Mesothelial cell of epicardium (in vitro differentiated cells): ENCODE results near the gene CCDC14. TPM values are rescaled to one million over a fixed set of nuclear protein-coding genes. Genes with fewer than 3 reads are reported as not detected.
A peak's percentile ranks its signal among the peaks of the same experiment; 100 is the strongest.
"Not testable (repeated sequence)": the region's sequence is repeated elsewhere in the genome, so short reads cannot be mapped to it uniquely, and the experiment has no call there.

Source experiments
- DNase-seq, 2 experiments: peaks; one replicate each; pipeline ENCODE4 v3.0.0; 2021; ENCODE audit warnings: low spot score in 2 of 2; ENCODE audit not compliant: unreplicated experiment in 2 of 2
- H3K27ac Mint-ChIP-seq: 2 replicates; pipeline ENCODE4 v1.8.0; 2021; ENCODE audit warnings: mixed read lengths
- H3K27me3 Mint-ChIP-seq: 2 replicates; pipeline ENCODE4 v1.8.0; 2021; ENCODE audit warnings: low read depth, mixed read lengths
- H3K36me3 Mint-ChIP-seq: 2 replicates; pipeline ENCODE4 v1.8.0; 2021; ENCODE audit warnings: mixed read lengths
- H3K4me1 Mint-ChIP-seq: 2 replicates; pipeline ENCODE4 v1.8.0; 2021; ENCODE audit warnings: mixed read lengths
- H3K4me3 Mint-ChIP-seq: 2 replicates; pipeline ENCODE4 v1.8.0; 2021; ENCODE audit warnings: mild to moderate bottlenecking, moderate library complexity, mixed read lengths
- H3K9me3 Mint-ChIP-seq: 2 replicates; pipeline ENCODE4 v1.8.0; 2021; ENCODE audit warnings: mixed read lengths
- CTCF ChIP-seq: fragments of 200-600 bp; sonication (generic); IDR thresholded peaks from one replicate; pipeline ENCODE4 v1.5.0; 2021; ENCODE audit warnings: antibody characterized with exemption; ENCODE audit not compliant: unreplicated experiment
- total RNA-seq: library from RNA; stranded (reverse); gene quantifications from 3 replicates; pipeline ENCODE4 v1.2.1, GENCODE V29; 2021

Gene CCDC14
- total RNA-seq, 1 donor from 2014 or later: 123 TPM

GRCh38 chr3:123993818-123994217 is 32.8 kb upstream of the CCDC14 start:
- no peak for DNase-seq
- H3K36me3 Mint-ChIP-seq: no peaks in the 10 kb centered on the region
- H3K9me3 Mint-ChIP-seq: peaks cover 4% of the 10 kb centered on the region
- H3K4me3 Mint-ChIP-seq: no peak overlapping the region
- TF ChIP-seq CTCF: no peak
- H3K27me3 Mint-ChIP-seq: peaks cover 50% of the 10 kb centered on the region
- no peaks in the 10 kb centered on the region for H3K4me1 Mint-ChIP-seq
- no peak overlapping the region for H3K27ac Mint-ChIP-seq

DNA sequence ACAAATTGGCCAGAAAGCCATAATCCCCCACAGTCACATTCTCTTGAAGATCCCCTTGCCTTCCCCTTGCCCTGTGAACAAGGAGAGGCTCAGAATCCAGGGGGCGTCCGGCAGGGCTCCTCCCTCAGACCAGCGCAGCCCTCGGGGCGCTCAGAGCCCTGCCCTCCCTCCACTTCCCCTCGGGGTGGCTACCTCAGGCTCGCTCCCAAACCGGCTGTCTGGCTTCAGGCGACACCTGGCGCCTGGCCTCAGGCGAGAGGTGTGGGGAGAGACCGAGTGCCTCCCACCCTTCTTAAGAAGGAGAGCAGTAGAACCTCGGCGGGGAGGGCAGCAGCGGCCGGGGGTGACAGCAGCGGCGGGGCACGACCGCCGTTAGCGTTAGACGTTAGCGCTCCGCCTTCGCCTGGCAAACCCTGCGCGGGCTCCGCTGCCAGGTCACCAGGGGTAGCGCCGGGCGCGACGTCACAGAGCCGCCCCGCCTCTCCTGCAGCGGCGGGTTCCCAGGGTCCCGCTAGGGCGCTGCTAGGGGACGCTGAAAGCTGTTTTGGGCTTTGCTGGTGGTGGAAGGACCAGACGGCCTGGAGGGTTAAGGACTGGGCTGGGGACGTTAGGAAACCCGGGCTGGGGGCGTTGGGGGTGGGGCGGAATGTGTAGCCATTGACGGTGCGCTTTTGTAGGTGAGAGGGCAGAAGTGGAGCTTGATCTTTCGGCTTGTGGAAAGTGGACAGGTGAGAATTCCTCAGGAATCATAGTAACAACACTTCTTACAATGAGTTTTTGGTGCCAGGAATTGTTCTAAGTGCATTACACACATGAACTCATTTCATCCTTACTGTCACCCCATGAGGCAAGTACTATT is 30.9 kb upstream of the CCDC14 start, which contains the start of gene ROPN1:
Gene ROPN1, minus strand, starts transcription at position 395 of the 859 bp plus-strand sequence. CDS start 11,643 bp downstream, outside the sequence.
- not testable (repeated sequence) for H3K27ac Mint-ChIP-seq, H3K36me3 Mint-ChIP-seq
- peaks cover 50% of the 10 kb centered on the region for H3K27me3 Mint-ChIP-seq

DNA sequence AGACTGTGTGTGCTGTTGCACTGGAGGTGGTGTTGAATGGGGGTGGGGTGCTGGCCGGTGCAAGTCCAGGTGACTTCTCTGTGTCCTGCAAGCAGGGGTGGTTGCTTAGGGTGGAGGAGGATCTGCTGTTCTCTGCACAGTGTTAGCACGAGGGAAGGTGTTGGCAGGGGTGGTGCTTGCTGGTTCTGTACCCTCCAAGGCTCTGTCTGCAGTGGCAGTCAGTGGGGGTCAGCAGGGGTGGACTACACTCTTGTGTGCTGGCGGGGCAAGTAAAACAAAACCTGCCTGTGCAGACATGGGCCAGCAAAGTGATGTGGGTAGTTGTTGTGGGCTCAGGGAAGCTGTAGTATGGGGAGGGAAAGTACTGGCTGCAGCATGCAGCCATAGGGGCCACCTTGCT is 25.4 kb upstream of the CCDC14 start:
- peaks cover 75% of the 10 kb centered on the region for H3K27me3 Mint-ChIP-seq

More for the DNA sequence above, 30.9 kb upstream of the CCDC14 start, which contains the start of gene ROPN1:
- H3K4me1 Mint-ChIP-seq, H3K9me3 Mint-ChIP-seq, DNase-seq: not testable (repeated sequence)
- H3K4me3 Mint-ChIP-seq: peak within 1 kb of the TSS; percentile 54

GRCh38 chr3:123984957-123985356 is 23.9 kb upstream of the CCDC14 start:
- peaks cover 79% of the 10 kb centered on the region for H3K27me3 Mint-ChIP-seq
- no peaks in the 10 kb centered on the region for H3K36me3 Mint-ChIP-seq
- no peak overlapping the region for H3K27ac Mint-ChIP-seq
- no peaks in the 10 kb centered on the region for H3K4me1 Mint-ChIP-seq
- TF ChIP-seq CTCF: no peak
- no peak for DNase-seq
- H3K4me3 Mint-ChIP-seq: no peak overlapping the region
- peaks cover 5% of the 10 kb centered on the region for H3K9me3 Mint-ChIP-seq

More for the DNA sequence above, 25.4 kb upstream of the CCDC14 start:
- Mint-ChIP-seq H3K4me3 (no peak overlapping the region), H3K36me3 (no peaks in the 10 kb centered on the region), H3K4me1 (no peaks in the 10 kb centered on the region), H3K9me3 (peaks cover 5% of the 10 kb centered on the region), H3K27ac (no peak overlapping the region)
- DNase-seq: no peak
- no peak for TF ChIP-seq CTCF

DNA sequence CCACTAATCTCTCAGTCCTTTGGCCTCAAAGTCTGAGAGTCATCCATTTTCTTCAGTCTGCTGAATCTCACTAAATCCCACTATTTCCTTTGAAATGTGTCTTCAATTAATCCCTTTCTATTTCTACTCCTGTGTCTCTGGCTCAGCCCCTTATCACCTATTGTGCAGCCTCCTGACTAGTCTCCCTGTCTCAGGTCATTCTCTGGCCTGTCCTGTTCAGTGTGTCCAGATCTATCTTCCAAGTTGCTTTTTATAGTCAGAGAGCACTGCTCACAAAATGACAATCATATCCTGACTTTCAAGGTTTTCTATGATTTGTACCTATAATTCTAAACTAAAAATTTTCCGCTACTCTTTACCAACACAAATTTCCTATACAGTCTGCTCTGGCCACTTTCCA is 23.3 kb upstream of the CCDC14 start:
- peaks cover 5% of the 10 kb centered on the region for H3K9me3 Mint-ChIP-seq

DNA sequence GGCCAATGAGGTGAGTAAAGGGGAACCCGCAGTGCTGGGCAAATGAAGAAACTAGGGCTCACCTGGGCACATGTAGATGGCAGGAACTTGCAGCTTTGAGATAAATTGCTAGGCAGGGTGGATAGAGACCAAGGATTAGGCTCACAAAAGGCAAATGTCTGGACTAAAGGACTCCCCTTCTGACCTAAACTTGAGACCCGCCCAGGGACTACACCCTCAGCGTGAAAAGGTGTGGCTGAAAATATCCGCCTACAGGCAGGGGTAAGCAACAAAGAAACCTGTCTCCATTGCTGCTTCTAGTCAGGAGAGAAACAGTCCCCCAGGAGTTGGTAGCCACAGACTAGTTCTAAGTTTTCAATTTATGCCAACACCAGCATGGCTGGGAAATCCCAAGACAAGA is 20.3 kb upstream of the CCDC14 start:
- H3K4me1 Mint-ChIP-seq, H3K9me3 Mint-ChIP-seq, H3K4me3 Mint-ChIP-seq, H3K36me3 Mint-ChIP-seq, DNase-seq, H3K27ac Mint-ChIP-seq: not testable (repeated sequence)
- peaks cover 61% of the 10 kb centered on the region for H3K27me3 Mint-ChIP-seq

More for the DNA sequence above, 23.3 kb upstream of the CCDC14 start:
- Mint-ChIP-seq H3K36me3 (no peaks in the 10 kb centered on the region), H3K27ac (no peak overlapping the region), H3K27me3 (peaks cover 78% of the 10 kb centered on the region), H3K4me3 (no peak overlapping the region), H3K4me1 (no peaks in the 10 kb centered on the region)
- DNase-seq: no peak
- TF ChIP-seq CTCF: no peak
